Measurements from ENCODE around the gene BTNL2. TPM values are rescaled to one million over a fixed set of nuclear protein-coding genes. Genes with fewer than 3 reads are reported as not detected.
A peak's percentile ranks its signal among the peaks of the same experiment; 100 is the strongest.
"Not testable (repeated sequence)": the region's sequence is repeated elsewhere in the genome, so short reads cannot be mapped to it uniquely, and the experiment has no call there.

BTNL2 gene
- total RNA-seq, 1 experiment from 2014 or later = not detected

DNA sequence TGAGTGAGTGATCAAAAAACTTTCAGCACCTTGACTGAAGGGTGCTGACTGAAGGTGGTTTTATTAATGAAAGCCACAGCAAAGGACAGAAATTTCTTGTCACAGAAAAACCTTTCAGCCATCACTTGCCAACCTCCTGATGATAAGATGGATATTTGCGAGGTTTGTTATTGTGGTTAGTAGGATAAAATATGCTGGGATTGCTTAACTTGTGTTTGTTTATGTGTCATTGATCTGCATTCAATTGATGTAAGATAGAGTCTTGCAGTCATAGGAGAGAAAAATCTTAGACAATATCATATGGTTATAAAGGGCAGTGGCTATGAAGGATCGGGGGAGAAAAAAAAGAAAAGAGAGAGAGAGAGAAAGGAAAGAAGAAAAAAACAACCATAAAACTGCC, 36.5 kb downstream of the BTNL2 start:
- no peak for DNase-seq (ENCODE audit: unreplicated experiment)

DNA sequence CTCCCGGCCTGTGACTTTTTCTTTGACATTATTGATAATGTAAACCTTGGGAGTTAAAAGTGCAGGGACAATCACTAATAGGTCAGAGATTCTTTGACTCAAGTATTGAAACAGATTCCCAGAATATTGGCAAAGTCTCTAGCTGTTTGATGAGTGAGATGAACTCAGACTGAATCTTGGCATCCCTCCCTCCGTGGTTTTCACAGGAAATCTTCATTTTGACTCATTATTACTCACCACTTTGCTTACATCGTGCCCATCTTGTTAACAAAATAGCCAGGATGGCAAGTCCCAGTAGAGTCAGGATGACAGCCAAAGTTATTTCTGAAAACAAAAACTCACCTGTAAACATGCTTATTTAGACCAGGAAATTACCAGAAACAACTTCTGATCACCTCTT, 37.3 kb downstream of the BTNL2 start:
- H3K4me1 Mint-ChIP-seq (ENCODE audit: insufficient read depth, unreplicated experiment) = peaks cover 6% of the 10 kb centered on the region
- H3K36me3 Mint-ChIP-seq (ENCODE audit: insufficient read depth, unreplicated experiment) = no peaks in the 10 kb centered on the region
- H3K4me3 Mint-ChIP-seq (ENCODE audit: unreplicated experiment) = no peak overlapping the region
- H3K9me3 Mint-ChIP-seq (ENCODE audit: unreplicated experiment) = no peaks in the 10 kb centered on the region
- no TSS peak for BruUV-seq (replicated peaks)
- ChIA-PET CTCF (interaction anchor here (1.0 kb wide), 2 partner anchors 12 to 124 kb away, joined by 3 to 4 read pairs; no protein-coding TSS in a partner anchor), POLR2A (no interaction called here)
- intact Hi-C loops (cut with micrococcal nuclease) = no loop called here
- no peak overlapping the region for H3K27ac Mint-ChIP-seq (ENCODE audit: low read depth, unreplicated experiment)
- peaks cover 70% of the 10 kb centered on the region for H3K27me3 Mint-ChIP-seq (ENCODE audit: insufficient read depth, unreplicated experiment)
- TF ChIP-seq, protein P1, sequence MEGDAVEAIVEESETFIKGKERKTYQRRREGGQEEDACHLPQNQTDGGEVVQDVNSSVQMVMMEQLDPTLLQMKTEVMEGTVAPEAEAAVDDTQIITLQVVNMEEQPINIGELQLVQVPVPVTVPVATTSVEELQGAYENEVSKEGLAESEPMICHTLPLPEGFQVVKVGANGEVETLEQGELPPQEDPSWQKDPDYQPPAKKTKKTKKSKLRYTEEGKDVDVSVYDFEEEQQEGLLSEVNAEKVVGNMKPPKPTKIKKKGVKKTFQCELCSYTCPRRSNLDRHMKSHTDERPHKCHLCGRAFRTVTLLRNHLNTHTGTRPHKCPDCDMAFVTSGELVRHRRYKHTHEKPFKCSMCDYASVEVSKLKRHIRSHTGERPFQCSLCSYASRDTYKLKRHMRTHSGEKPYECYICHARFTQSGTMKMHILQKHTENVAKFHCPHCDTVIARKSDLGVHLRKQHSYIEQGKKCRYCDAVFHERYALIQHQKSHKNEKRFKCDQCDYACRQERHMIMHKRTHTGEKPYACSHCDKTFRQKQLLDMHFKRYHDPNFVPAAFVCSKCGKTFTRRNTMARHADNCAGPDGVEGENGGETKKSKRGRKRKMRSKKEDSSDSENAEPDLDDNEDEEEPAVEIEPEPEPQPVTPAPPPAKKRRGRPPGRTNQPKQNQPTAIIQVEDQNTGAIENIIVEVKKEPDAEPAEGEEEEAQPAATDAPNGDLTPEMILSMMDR (IDR thresholded peaks at IDR 0.05; ENCODE audit: unreplicated experiment) = no peak
- DNase-seq (ENCODE audit: unreplicated experiment) = peak; percentile 92

More for the DNA sequence above, 36.5 kb downstream of the BTNL2 start:
- no TSS peak for BruUV-seq (replicated peaks)
- TF ChIP-seq, protein P1 (IDR thresholded peaks at IDR 0.05; ENCODE audit: unreplicated experiment) = no peak
- Mint-ChIP-seq H3K9me3 (ENCODE audit: unreplicated experiment) (no peaks in the 10 kb centered on the region), H3K27me3 (ENCODE audit: insufficient read depth, unreplicated experiment) (peaks cover 70% of the 10 kb centered on the region), H3K4me3 (ENCODE audit: unreplicated experiment) (no peak overlapping the region), H3K36me3 (ENCODE audit: insufficient read depth, unreplicated experiment) (no peaks in the 10 kb centered on the region), H3K4me1 (ENCODE audit: insufficient read depth, unreplicated experiment) (peaks cover 6% of the 10 kb centered on the region), H3K27ac (ENCODE audit: low read depth, unreplicated experiment) (no peak overlapping the region)
- ChIA-PET CTCF (no interaction called here), POLR2A (no interaction called here)
- intact Hi-C loops (cut with micrococcal nuclease) = no loop called here

DNA sequence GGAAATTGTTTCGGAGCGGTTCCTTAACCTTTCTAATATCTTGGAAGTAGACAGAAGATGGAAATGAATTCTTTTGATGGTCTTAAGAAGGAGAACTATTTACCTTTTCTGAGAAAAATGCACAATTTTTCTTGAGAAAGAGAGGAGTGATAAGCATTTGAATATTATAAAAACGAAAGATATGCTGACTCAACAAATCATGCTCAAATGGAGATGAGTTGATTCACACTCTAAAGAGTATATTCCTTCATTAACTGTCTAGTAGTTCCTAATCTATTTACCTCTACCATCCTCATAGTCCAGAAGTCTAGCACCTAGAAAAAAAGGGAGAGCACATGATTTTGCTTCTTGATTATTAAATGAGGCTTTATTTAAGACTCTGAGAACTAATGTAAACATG, 39.3 kb downstream of the BTNL2 start:
- H3K4me1 Mint-ChIP-seq (ENCODE audit: insufficient read depth, unreplicated experiment) = peaks cover 6% of the 10 kb centered on the region
- ChIA-PET POLR2A (no interaction called here), CTCF (interaction anchor here (1.4 kb wide), 1 partner anchor 46 kb away, joined by 3 read pairs; no protein-coding TSS in a partner anchor)
- DNase-seq (ENCODE audit: unreplicated experiment) = no peak
- no peak overlapping the region for H3K27ac Mint-ChIP-seq (ENCODE audit: low read depth, unreplicated experiment)
- H3K4me3 Mint-ChIP-seq (ENCODE audit: unreplicated experiment) = no peak overlapping the region
- H3K36me3 Mint-ChIP-seq (ENCODE audit: insufficient read depth, unreplicated experiment) = no peaks in the 10 kb centered on the region
- no peaks in the 10 kb centered on the region for H3K9me3 Mint-ChIP-seq (ENCODE audit: unreplicated experiment)
- BruUV-seq (replicated peaks) = no TSS peak
- H3K27me3 Mint-ChIP-seq (ENCODE audit: insufficient read depth, unreplicated experiment) = peaks cover 70% of the 10 kb centered on the region
- TF ChIP-seq, protein P1 (IDR thresholded peaks at IDR 0.05; ENCODE audit: unreplicated experiment) = no peak
- intact Hi-C loops (cut with micrococcal nuclease) = no loop called here

DNA sequence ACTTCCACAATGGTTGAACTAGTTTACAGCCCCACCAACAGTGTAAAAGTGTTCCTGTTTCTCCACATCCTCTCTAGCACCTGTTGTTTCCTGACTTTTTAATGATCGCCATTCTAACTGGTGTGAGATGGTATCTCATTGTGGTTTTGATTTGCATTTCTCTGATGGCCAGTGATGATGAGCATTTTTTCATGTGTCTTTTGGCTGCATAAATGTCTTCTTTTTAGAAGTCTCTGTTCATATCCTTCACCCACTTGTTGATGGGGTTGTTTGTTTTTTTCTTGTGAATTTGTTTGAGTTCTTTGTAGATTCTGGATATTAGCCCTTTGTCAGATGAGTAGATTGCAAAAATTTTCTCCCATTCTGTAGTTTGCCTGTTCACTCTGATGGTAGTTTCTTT, 47.8 kb downstream of the BTNL2 start:
- BruUV-seq (replicated peaks); intact Hi-C loops (cut with micrococcal nuclease); H3K4me1 Mint-ChIP-seq (ENCODE audit: insufficient read depth, unreplicated experiment); DNase-seq (ENCODE audit: unreplicated experiment); CTCF ChIA-PET; H3K36me3 Mint-ChIP-seq (ENCODE audit: insufficient read depth, unreplicated experiment); H3K9me3 Mint-ChIP-seq (ENCODE audit: unreplicated experiment); H3K4me3 Mint-ChIP-seq (ENCODE audit: unreplicated experiment); H3K27ac Mint-ChIP-seq (ENCODE audit: low read depth, unreplicated experiment): not testable (repeated sequence)
- peaks cover 79% of the 10 kb centered on the region for H3K27me3 Mint-ChIP-seq (ENCODE audit: insufficient read depth, unreplicated experiment)
- POLR2A ChIA-PET = interaction anchor here (0.6 kb wide), 1 partner anchor 309 kb away, joined by 3 read pairs; no protein-coding TSS in a partner anchor

DNA sequence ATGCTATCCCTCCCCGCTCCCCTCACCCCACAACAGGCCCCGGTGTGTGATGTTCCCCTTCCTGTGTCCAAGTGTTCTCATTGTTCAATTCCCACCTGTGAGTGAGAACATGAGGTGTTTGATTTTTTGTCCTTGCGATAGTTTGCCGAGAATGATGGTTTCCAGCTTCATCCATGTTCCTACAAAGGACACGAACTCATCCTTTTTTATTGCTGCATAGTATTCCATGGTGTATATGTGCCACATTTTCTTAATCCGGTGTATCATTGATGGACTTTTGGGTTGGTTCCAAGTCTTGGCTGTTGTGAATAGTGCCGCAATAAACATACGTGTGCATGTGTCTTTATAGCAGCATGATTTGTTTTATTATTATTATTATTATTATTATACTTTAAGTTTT, 48.4 kb downstream of the BTNL2 start:
- H3K4me1 Mint-ChIP-seq (ENCODE audit: insufficient read depth, unreplicated experiment); POLR2A ChIA-PET; H3K4me3 Mint-ChIP-seq (ENCODE audit: unreplicated experiment); H3K27ac Mint-ChIP-seq (ENCODE audit: low read depth, unreplicated experiment); H3K9me3 Mint-ChIP-seq (ENCODE audit: unreplicated experiment); BruUV-seq (replicated peaks); DNase-seq (ENCODE audit: unreplicated experiment); intact Hi-C loops (cut with micrococcal nuclease); H3K36me3 Mint-ChIP-seq (ENCODE audit: insufficient read depth, unreplicated experiment): not testable (repeated sequence)
- peaks cover 79% of the 10 kb centered on the region for H3K27me3 Mint-ChIP-seq (ENCODE audit: insufficient read depth, unreplicated experiment)
- CTCF ChIA-PET = interaction anchor here (0.6 to 0.8 kb wide), 2 partner anchors 11 to 510 kb away, joined by 3 read pairs; no protein-coding TSS in a partner anchor

Measured in MCF 10A (cell line).